ENCODE measurements around the gene NAPA.

The NAPA gene

DNA sequence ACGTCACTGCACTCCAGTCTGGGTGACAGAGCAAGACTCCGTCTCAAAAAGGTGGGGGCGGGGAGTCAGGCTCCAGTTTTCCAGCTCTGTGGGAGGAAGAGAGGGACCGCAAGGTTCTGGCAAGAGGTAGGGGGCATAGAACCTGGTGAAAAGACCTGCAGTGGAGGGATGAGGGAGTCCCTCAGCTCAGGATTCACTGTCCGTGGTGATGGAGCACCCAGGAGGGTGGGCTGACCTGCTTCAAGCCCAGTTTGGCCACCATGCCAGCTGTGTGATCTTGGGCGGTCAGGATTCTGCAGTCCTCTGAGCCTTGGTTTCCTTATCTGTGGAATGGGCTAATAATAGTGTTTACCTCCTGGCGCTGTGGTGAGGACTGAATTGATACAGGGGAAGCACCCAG is 64.4 kb downstream of the NAPA start:
- no peak for FAIRE-seq

DNA sequence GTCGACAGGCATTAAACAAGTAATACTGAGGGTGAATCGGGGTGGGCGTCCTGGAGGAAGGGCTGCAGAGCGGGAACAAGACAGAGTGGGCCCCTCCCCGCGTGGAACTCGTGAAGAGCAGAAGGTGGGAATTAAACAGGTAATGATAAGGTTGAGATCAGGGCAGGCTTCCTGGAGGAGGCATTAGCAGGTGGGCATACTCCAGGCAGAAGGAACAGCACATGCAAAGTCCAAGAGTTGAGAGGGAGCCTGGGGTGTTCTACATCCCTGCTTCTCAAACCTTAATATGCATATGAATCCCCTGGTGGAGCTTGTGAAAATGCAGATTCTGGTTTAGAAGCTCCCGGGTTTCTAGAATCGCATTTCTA is 66.5 kb downstream of the NAPA start:
- no peak for FAIRE-seq

DNA sequence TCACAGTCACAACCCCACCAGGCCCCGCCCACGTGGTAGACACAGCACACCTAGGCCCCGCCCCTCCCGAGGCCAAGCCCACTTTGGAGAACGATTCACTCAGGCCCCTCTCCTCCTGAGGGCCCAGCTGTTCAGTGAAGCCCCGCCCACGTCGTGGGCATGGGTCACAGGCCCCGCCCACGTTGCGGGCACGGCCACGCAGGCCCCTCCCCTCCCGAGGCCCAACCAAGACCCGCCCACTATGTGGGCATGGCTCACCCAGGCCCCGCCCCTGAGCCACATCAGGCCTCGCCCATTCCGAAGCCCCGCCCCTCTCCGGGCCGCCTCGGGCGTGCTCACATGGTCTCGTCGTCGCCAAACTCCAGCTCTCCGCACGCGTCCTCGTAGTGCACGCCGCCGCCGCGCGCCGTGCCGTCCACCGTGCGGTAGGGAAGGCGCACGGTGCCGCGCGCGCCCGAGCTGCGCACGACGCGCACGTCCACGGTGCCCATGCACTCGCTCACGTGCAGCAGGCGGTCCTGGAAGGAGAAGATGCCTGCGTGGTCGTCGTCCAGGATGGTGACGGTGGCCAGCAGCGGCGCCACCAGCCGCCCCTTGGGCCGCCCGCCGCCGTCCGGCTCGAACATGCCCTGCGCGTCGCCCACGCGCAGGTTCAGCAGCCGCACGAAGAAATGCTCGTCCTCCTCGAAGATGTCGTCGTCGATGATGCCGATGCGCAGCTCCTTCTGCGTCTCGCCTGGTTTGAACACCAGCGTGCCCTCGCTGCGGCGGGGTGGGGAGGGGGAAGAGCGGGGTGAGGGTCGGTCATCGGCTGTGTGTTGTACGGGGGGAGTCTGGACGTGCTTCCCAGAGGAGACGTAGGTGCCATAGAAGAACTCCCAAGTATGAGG is 67.1 kb downstream of the NAPA start:
- no peak for FAIRE-seq

DNA sequence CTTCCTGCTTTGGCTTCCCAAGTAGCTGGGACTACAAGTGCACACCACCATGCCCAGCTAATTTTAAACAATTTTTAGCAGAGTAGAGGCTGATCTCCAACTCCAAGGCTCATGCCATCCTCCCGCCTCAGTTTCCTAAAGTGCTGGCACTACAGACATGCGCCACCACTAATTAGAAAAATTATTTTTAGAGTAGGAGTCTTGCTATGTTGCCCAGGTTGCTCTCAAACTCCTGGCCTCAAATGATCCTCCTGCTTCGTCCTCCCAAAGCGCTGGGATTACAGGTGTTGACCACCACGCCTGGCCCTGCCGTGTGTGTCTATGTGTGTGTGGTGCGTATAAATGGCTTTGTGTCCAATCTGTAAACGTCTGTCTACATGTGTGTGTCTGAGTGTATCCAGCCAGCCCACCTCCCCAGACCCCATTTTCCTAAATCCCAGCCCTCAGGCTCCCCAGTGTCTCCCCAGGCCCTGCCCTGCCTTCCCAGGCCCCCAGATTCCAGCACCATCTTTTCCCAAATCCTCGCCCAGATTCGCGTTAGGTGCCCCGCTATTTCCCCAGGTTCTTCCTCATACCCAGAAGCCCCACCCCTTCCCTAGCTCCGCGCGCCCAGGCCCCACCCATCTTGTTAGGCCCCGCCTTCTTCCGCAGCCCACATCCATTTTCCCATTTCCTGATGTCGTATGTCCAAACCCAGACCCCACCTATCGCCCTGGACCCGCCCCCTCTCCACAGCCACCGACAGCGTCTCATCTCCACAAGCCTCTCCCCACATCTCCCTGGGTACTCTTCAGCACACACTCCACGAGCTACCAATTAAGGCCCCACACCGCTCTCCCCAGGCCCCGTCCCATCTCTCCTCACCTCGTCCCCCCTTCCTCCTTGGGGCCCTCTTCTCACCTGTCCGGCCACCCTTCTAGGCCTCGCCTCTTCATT is 68.1 kb downstream of the NAPA start:
- no peak for FAIRE-seq

DNA sequence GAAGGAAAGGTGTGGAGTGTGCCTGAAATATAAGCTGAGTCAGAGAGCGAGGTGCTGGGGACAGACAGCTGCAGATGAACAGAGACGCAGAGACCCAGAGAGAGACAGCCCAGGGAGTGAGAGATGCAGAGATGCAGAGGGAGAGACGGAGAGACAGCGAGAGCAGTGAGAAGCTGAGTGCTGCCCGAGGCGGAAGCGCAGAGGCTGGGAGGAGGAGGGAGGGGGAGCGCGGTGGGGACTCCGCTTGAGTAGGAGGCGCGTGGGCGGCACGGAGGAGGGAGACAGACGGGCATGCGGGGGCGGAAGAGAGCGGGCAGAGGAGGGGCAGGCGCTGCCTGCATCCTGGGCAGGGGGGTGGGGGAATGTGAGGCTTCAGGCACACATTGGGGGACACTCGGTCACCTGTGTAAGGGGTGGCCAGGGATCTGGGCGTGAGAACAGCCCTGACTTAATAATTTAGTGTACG is 68.9 kb downstream of the NAPA start:
- no peak for FAIRE-seq

DNA sequence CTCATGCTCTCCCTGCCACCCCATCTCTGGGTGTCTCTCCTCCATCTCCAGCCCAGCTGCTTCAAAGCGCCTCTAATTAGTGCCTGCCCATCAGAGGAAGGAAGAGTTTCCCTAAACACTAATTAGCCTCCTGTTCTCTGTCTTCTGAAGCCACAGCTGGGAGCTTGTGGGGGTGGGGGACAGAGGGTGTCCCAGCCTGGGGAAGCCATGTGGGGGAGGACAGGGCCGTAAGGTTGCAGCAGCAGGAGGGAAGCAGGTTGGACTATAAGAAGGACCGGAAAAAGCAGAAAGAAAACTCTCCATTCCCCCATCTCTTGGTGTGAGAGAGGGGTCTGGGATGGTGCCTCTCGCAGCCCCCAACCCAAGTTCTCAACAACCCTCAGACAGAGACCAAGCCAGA is 69.3 kb downstream of the NAPA start:
- FAIRE-seq: no peak

DNA sequence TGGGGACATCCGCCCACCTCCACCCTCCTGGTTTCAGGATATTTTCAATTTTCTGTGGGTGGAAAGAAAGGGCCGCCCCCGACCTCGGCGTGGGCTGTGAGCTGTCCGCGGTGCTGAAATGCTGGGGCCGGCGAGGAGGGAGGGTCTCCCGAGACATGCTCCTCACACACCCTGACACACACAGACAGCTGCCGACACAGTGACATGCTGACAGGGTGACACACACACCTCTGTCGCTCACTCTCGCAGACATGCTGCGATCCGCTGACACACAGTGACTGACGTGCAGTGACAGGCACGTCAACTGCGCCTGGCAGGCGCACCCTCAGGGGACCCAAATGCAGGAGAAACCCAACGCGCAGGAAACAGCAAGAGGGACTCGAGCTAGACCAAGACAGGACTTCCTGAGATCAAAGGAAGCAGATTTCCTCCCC is 70.5 kb downstream of the NAPA start:
- no peak for FAIRE-seq

DNA sequence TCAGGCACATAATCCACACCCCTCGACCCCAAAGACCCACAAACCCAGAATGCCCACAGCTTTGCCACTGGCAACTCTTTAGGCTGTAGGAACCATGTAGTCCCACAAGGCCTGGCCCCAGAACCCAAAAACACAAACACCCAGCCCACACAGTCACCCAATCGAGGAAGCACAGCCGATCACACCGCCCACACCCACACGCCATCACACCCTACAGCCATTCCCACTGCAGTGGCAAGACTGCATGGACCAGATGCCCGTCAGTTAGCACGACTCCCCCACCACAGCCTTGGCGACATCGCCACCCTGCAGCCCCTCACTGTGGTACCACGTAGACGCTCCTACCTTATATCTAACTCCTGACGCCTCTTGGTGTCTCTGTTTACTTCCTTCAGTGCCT is 71.5 kb downstream of the NAPA start:
- FAIRE-seq: no peak

DNA sequence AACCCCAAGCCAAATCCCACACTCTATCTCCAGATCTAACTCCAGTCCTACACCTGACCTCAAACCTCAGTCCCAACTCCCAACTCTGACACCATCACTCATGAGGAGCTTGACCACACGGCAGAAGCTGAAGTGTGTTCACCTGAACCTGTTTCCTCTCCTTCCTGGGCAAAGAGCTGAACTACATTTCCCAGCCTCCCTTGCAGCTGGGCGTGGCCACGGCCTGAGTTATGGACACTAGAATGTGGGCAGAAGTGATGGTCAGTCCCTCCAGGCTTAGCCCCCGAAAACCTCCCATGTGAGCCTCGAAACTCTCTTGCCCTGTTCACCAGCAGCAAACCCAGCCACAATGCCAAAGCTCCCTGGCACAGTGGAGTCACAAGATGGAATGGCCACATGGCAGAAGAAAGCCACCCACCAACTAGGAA is 76.1 kb downstream of the NAPA start:
- no peak for FAIRE-seq
